HEK293T (cell line): ENCODE data around the gene LOXL3.

ENCODE experiments used
- CTCF ChIA-PET: fragments of 350-600 bp; formaldehyde crosslinking; extraction: SDS; loops from one replicate; lab custom pipeline; 2021; ENCODE audit warnings: antibody characterized with exemption, inconsistent platforms; lab: Yijun Ruan, JAX
- POLR2A ChIA-PET: fragments of 350-600 bp; formaldehyde crosslinking; extraction: SDS; loops from one replicate; lab custom pipeline; 2020; ENCODE audit warnings: antibody characterized with exemption, inconsistent platforms; lab: Yijun Ruan, JAX
- DNase-seq: peaks from one replicate; pipeline ENCODE4 v3.0.0; 2012; ENCODE audit warnings: mixed read lengths; ENCODE audit errors: extremely low spot score
- ARNT ChIP-seq: fragments of 450-650 bp; IDR thresholded peaks from 2 replicates; pipeline ENCODE4 v1.6.1; 2017; ENCODE audit warnings: mild to moderate bottlenecking
- BHLHE40 ChIP-seq: fragments of 450-650 bp; IDR thresholded peaks from 2 replicates; pipeline ENCODE4 v1.6.1; 2016; ENCODE audit warnings: mild to moderate bottlenecking, moderate library complexity, borderline replicate concordance
- CTBP1 ChIP-seq: fragments of 450-650 bp; IDR thresholded peaks from 2 replicates; pipeline ENCODE4 v1.6.1; 2016; ENCODE audit warnings: borderline replicate concordance
- ELF4 ChIP-seq: fragments of 450-650 bp; IDR thresholded peaks from 2 replicates; pipeline ENCODE4 v1.6.1; 2017; ENCODE audit warnings: antibody characterized with exemption
- FOXA1 ChIP-seq: fragments of 450-650 bp; IDR thresholded peaks from 2 replicates; pipeline ENCODE4 v1.6.1; 2016; ENCODE audit warnings: mild to moderate bottlenecking
- FOXK2 ChIP-seq: fragments of 450-650 bp; IDR thresholded peaks from 2 replicates; pipeline ENCODE4 v1.6.1; 2016; ENCODE audit warnings: mild to moderate bottlenecking
- FOXM1 ChIP-seq: fragments of 450-650 bp; IDR thresholded peaks from 2 replicates; pipeline ENCODE4 v1.6.1; 2017; ENCODE audit warnings: mild to moderate bottlenecking, borderline replicate concordance
- HDGF ChIP-seq: fragments of 450-650 bp; IDR thresholded peaks from 2 replicates; pipeline ENCODE4 v1.6.1; 2017; ENCODE audit warnings: antibody characterized with exemption, borderline replicate concordance
- L3MBTL2 ChIP-seq: fragments of 450-650 bp; conservative IDR thresholded peaks from 2 replicates; pipeline ENCODE4 v1.6.1; 2016; ENCODE audit warnings: mild to moderate bottlenecking
- LEF1 ChIP-seq: fragments of 450-650 bp; IDR thresholded peaks from 2 replicates; pipeline ENCODE4 v1.6.1; 2017; ENCODE audit warnings: mild to moderate bottlenecking, borderline replicate concordance
- NFRKB ChIP-seq: fragments of 450-650 bp; IDR thresholded peaks from 2 replicates; pipeline ENCODE4 v1.6.1; 2016; ENCODE audit warnings: mild to moderate bottlenecking, moderate library complexity
- PKNOX1 ChIP-seq: fragments of 450-650 bp; IDR thresholded peaks from 2 replicates; pipeline ENCODE4 v1.6.1; 2016
- SP1 ChIP-seq: fragments of 450-650 bp; IDR thresholded peaks from 2 replicates; pipeline ENCODE4 v1.6.1; 2017
- SUZ12 ChIP-seq: fragments of 450-650 bp; IDR thresholded peaks from 2 replicates; pipeline ENCODE4 v1.6.1; 2016; ENCODE audit warnings: mild to moderate bottlenecking
- TARDBP ChIP-seq: fragments of 450-650 bp; IDR thresholded peaks from 2 replicates; pipeline ENCODE4 v1.6.1; 2016
- ZNF384 ChIP-seq: fragments of 450-650 bp; IDR thresholded peaks from 2 replicates; pipeline ENCODE4 v1.6.1; 2016

LOXL3 gene

GRCh38 chr2:74576211-74576862 is 22.6 kb upstream of the LOXL3 start:
- ChIA-PET CTCF (interaction anchor here (0.6 to 1.8 kb wide), 2 partner anchors 11 to 307 kb away, joined by 4 read pairs; no protein-coding TSS in a partner anchor), POLR2A (interaction anchor here (1.1 kb wide), 1 partner anchor 9 kb away, joined by 3 read pairs; no protein-coding TSS in a partner anchor)
- TF ChIP-seq L3MBTL2 (no peak), FOXM1 (no peak), FOXK2 (no peak), BHLHE40 (no peak), TARDBP (no peak), ARNT (no peak), ZNF384 (no peak), SP1 (no peak), LEF1 (no peak)
- no peak for DNase-seq

- CTCF ChIA-PET = no interaction called here
- POLR2A ChIA-PET = interaction anchor here (0.7 to 1.1 kb wide), 2 partner anchors 10 to 35 kb away, joined by 3 to 4 read pairs; no protein-coding TSS in a partner anchor
Measured at GRCh38 chr2:74575320-74575719, 21.6 kb upstream of the LOXL3 start.

GRCh38 chr2:74573747-74574562 is 20.2 kb upstream of the LOXL3 start:
- no peak for TF ChIP-seq ARNT
- TF ChIP-seq PKNOX1 = no peak
- TF ChIP-seq ZNF384 = no peak
- no peak for TF ChIP-seq ELF4
- TF ChIP-seq NFRKB = no peak
- no peak for TF ChIP-seq SP1
- no peak for TF ChIP-seq TARDBP
- no peak for TF ChIP-seq HDGF
- TF ChIP-seq FOXA1 = no peak
- no peak for TF ChIP-seq FOXK2
- TF ChIP-seq L3MBTL2 = no peak
- TF ChIP-seq LEF1 = no peak
- TF ChIP-seq FOXM1 = no peak
- no peak for TF ChIP-seq CTBP1
- no peak for DNase-seq
- CTCF ChIA-PET = interaction anchor here (0.8 kb wide), 1 partner anchor 15 kb away, joined by 5 read pairs; no protein-coding TSS in a partner anchor
- POLR2A ChIA-PET = interaction anchor here (0.6 to 1.1 kb wide), 2 partner anchors 9 to 11 kb away, joined by 3 read pairs; no protein-coding TSS in a partner anchor

More at GRCh38 chr2:74575320-74575719, 21.6 kb upstream of the LOXL3 start:
- TF ChIP-seq ZNF384 = no peak
- TF ChIP-seq LEF1 = no peak
- no peak for TF ChIP-seq FOXK2
- TF ChIP-seq HDGF = no peak
- no peak for TF ChIP-seq SP1
- no peak for TF ChIP-seq ARNT
- TF ChIP-seq L3MBTL2 = no peak
- TF ChIP-seq NFRKB = no peak
- no peak for TF ChIP-seq TARDBP
- TF ChIP-seq SUZ12 = no peak
- no peak for TF ChIP-seq ELF4
- no peak for DNase-seq

GRCh38 chr2:74572178-74572925 is 18.6 kb upstream of the LOXL3 start:
- CTCF ChIA-PET = interaction anchor here (1.0 kb wide), 1 partner anchor 11 kb away, joined by 3 read pairs; no protein-coding TSS in a partner anchor
- no peak for DNase-seq
- POLR2A ChIA-PET = no interaction called here
- no peak for TF ChIP-seq HDGF
- TF ChIP-seq PKNOX1 = no peak
- no peak for TF ChIP-seq NFRKB

GRCh38 chr2:74571058-74571457 is 17.3 kb upstream of the LOXL3 start:
- CTCF ChIA-PET = no interaction called here
- POLR2A ChIA-PET = no interaction called here
- no peak for DNase-seq
- TF ChIP-seq HDGF (no peak), SUZ12 (no peak), FOXK2 (no peak), L3MBTL2 (no peak), ZNF384 (no peak), FOXM1 (no peak), CTBP1 (no peak), BHLHE40 (no peak), PKNOX1 (no peak), SP1 (no peak), LEF1 (no peak), ELF4 (no peak), TARDBP (no peak)
